SH-SY5Y (cell line): ENCODE data around the gene UBA7.

Source experiments
- GATA2 ChIP-seq: IDR thresholded peaks from 2 replicates; pipeline ENCODE4 v1.6.1; 2011; ENCODE audit warnings: mild to moderate bottlenecking, low read depth, low read length
- GATA3 ChIP-seq: IDR thresholded peaks from 2 replicates; pipeline ENCODE4 v1.6.1; 2011; ENCODE audit warnings: low read depth, mild to moderate bottlenecking, low read length, moderate library complexity

- TF ChIP-seq GATA2 = no peak
- TF ChIP-seq GATA3 = no peak
Observed at GRCh38 chr3:49805367-49805782, 8.4 kb downstream of the UBA7 start.
